Measurements from ENCODE around the gene C1S.

GRCh38 chr12:7072554-7072953 lies 12.0 kb downstream of the C1S start:
- no peak for TF ChIP-seq CTCF (conservative IDR thresholded peaks at IDR 0.05)
- TF ChIP-seq EZH2 (IDR thresholded peaks at IDR 0.05; ENCODE audit: low read depth), result no peak
